Stimulated activated naive CD8-positive, alpha-beta T cell treated with anti-CD3 and anti-CD28 coated beads, Interleukin-15, Interleukin-2, amounts not matched to agents 100 U/mL and 50 U/mL, for 24 hours (primary cell): Measurements from ENCODE around the gene PSMB8.
"Not testable (repeated sequence)": the region's sequence is repeated elsewhere in the genome, so short reads cannot be mapped to it uniquely, and the experiment has no call there.

Source experiments
- ATAC-seq: fragments of 150-1000 bp; cut with Tn5 transposase; one replicate; pipeline ENCODE4 v1.10.0; 2021
- DNase-seq: peaks from one replicate; pipeline ENCODE4 v3.0.0; 2021

PSMB8 gene

DNA sequence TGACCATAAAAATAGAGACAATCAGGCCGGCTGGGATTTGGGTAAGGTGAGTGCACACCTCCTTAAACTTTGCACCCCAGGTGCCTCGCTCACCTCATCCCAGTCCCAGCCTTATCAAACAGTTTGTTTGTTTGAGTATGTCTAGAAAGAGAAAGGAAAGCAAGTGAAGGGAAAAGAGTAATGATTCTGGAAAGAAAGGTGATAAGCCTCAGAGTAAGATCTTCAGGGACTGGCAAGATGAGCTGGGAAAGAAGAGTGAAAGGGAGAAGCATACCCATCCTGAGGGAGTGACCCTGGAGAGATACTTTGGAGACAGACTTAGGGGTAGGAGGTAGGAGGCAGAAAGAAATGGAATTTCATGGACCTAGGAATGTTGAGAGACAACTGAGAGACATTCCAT is 7.0 kb downstream of the PSMB8 start:
- no peak for DNase-seq
- ATAC-seq, result no peak

GRCh38 chr6:32835167-32835893 is 8.5 kb downstream of the PSMB8 start:
- no peak for DNase-seq
- no peak for ATAC-seq

GRCh38 chr6:32833664-32834063 is 10.2 kb downstream of the PSMB8 start:
- DNase-seq (no peak), ATAC-seq (no peak)

DNA sequence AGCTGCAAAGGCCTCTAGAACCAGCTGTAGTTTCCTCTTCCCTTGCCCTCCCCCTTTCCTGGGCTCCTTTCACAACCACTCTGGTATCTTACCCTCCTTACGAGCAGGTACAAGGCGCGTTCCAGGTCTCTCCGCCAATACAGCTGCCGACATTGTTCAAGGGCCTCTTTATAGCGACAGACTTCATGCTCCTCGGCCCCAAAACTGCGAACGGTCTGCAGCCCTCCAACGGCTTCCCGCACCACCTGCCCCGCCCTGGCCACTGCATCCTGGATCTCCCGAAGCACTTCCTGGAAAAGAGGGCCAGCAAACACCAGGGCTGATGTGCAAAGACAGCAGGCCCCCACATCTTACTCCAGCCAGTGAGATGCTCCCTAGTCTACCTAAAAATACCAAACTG is 11.3 kb downstream of the PSMB8 start:
- no peak for DNase-seq
- ATAC-seq, result no peak

GRCh38 chr6:32830936-32831335 is 12.9 kb downstream of the PSMB8 start:
- ATAC-seq, result no peak
- DNase-seq, result no peak

DNA sequence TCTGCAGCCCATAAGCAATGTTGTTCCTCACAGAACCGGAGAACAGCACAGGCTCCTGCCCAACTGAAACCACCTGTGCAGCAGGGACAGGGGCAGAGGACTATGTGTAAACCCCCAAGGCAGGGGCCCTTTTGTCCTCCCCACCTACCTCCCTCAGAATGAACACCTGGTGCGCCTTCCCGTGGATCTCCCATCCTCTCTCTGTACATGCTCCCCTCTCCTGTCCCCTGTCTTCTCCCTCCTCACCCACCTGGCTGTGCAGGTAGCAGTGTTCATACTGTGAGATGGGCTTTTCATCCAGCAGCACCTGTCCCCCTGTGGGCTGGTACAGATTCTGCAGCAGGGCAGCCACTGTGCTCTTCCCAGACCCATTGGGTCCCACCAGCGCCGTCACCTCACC is 13.8 kb downstream of the PSMB8 start:
- no peak for DNase-seq
- no peak for ATAC-seq

DNA sequence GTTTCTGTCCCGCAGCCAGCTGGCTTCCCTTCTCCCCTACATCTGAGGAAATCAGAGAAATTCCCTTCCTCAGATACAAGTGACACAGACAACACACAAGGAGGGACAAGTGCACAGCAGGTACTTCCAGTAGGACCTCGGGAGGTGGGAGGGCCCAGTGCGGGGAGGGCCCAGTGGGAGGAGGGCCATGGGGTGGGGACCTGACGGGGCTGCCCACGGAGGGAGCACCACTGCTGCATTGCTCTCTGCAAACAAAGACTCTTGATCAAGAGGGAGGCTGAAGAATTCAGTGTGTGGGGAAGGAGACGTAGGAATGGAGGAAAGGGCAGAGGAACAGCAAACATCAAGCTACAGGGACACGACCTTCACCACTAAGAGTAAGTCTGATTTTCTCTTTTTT is 14.4 kb downstream of the PSMB8 start:
- DNase-seq, result no peak
- ATAC-seq, result no peak

DNA sequence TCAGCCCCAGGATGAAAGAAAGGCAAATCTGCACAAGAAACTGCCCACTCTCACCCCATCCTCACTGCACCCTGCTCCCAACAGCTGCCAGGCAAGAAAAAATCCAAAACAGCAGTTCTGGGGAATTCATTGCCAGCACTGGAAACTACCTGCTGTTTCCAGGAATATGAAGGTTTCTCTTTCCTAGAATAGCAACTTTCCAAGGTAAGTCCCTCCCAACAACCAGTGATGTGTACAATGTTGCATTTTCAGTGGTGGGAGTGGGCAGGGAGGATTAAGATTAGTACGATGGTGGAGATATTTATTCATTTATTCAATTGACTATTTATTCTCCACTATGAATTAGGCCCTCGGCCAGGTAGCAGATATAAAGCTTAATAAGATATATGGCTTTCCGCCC is 16.8 kb downstream of the PSMB8 start:
- ATAC-seq (no peak), DNase-seq (no peak)

DNA sequence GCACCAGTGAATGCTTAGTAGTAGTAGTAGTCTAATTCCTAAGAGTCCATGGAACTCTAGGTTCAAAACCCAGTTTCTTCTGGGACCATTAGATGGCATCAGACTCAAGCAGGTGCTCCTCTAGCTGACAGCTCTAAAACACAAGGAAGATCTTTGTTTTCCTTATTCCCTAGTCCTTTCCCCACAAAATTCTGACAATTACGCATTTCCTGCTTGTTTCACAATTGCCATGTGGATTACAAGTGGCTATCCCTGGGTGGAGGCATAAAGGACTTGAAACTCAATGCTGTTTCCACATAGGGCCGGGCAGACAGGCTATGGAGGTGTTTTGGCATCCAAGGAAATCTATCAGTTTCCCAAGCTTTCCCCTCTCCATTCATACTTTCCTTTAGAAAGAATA is 17.9 kb downstream of the PSMB8 start:
- ATAC-seq (no peak), DNase-seq (no peak)

- no peak for ATAC-seq
- DNase-seq, result no peak
These were observed 24.1 kb downstream of the PSMB8 start for GRCh38 chr6:32819729-32820128.

DNA sequence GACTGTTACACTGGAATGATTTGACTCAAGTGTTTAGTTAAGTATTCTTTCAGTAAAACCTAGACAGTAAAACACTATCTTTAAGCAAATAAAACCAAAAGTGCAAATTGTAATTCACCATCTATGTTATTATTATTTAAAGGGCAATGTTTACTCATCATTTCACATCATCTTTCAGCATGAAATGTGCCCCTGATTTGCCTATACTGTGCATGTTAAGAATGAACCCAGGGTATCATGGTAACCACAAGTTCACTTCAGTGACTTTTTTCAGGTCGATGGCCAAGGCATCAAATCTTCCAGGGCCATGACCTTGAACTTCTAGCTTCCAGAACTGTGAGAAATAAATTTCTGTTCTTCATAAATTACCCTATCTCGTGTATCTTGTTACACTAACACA is 25.0 kb downstream of the PSMB8 start:
- ATAC-seq, result peak; percentile 29

GRCh38 chr6:32816746-32817204 is 27.1 kb downstream of the PSMB8 start, which contains the start of gene HLA-DOB:
HLA-DOB (minus strand) TSS chr6:32817002; CDS start chr6:32816951, 51 bp downstream.
- DNase-seq (no peak), ATAC-seq (peak; percentile 48)

More for the DNA sequence above, 25.0 kb downstream of the PSMB8 start:
- no peak for DNase-seq

DNA sequence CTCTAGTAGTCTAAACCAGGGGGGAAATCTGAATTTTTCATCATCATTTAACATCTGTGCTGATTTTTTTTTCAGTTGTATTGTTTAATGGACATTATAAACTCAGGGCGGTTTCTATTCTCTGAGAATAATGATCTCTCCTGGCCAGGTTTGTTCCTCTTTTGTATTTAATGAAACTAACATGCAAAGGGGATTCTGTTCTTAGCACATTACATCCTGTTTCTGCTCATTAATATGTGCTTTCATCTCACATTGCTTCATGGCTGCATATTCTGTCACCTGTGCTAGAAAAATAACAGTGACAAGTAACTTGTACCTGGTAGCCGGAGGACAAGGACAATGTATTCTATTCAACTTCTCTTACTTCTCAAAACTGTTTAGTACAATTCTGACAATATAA is 27.9 kb downstream of the PSMB8 start:
- no peak for ATAC-seq
- DNase-seq, result no peak

DNA sequence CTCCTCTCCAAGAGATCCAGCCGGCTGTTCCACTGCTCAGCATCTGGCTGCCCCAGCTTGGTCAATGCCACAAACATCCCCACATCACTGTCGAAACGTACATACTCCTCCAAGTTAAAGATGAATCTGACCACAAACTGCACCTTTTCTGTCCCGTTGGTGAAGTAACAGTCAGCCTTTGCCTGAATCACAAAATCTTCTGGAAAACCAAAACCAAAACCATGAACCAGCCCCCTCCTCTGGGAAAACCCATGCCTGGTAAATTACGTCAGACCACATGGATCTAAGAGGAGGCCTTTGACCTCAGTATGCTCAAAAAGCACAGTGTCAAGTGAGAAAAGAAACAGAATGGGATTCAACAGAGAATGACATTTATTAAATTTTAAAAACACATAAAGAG is 28.7 kb downstream of the PSMB8 start:
- no peak for DNase-seq
- no peak for ATAC-seq

GRCh38 chr6:32814145-32814544 is 29.7 kb downstream of the PSMB8 start:
- ATAC-seq (peak; percentile 48), DNase-seq (no peak)

- DNase-seq, result no peak
- no peak for ATAC-seq
These were observed 34.7 kb downstream of the PSMB8 start for GRCh38 chr6:32809171-32809570.

DNA sequence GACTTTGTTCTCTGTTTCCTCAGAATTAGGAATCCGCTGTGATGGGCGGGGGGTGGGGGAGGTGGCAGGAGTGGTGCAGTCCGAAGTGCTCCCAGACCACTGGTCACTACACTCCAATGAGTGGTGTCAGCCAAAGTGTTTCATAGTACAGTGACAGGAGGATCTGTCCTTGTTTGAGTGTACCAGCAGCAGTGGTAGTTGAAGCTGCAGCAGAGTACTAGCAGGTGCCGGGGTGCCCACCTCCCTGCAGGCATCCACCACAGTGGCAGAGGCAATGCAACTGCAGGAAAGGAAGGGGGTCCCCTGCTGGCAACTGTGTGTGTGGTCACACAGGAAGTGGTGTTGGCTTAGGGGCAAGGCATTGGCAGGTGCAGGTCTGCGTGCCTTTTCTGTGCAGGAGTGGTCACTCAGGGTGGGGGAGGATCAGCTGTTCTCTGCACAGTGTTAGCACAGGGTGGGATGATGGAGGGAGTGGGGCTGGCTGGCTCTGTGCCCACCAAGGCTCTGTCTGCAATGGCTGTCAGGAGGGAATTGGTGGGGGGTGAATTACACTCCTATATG is 36.7 kb downstream of the PSMB8 start:
- DNase-seq (no peak), ATAC-seq (no peak)

DNA sequence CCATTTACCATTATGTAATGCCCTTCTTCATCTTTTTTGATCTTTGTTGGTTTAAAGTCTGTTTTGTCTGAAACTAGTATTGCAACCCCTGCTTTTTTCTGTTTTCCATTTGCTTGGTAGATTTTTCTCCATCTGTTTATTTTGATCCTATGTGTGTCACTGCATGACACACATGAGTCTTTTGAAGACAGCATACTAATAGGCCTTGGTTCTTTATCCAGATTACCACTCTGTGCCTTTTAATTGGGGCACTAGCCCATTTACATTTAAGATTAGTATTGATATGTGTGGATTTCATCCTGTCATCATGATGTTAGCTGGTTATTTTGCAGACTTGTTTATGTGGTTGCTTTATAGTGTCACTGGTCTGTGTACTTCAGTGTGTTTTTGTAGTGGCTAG is 38.4 kb downstream of the PSMB8 start:
- DNase-seq, ATAC-seq: not testable (repeated sequence)

DNA sequence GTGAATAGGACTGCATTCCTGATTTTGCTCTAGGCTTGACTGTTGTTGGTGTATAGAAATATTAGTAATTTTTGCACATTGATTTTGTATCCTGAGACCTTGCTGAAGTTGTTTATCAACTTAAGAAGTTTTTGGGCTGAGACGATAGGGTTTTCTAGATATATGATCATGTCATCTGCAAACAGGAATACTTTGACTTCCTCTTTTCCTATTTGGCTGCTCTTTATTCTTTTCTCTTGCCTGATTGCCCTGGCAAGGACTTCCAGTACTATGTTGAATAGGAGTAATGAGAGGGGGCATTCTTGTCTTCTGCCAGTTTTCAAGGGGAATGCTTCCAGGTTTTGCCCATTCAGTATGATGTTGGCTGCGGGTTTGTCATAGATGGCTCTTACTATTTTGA is 40.4 kb downstream of the PSMB8 start:
- DNase-seq (no peak), ATAC-seq (no peak)

DNA sequence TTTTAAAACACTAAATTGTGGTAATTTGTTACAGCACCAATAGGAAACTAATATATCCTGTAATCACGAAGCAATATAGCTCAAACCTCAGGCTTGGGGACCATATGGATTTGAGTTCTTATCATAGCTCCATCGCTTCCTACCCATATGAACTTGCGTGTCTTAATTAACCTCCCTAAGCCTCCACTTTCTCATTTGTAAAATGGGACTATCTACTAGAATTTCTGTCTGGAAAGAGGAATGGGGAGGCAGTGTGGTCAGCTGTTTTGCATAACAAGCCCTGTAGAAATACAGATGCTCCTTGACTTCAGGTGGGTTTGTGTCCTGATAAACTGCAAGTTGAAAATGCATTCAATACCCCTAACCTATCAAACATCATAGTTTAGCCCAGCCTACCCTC is 44.1 kb downstream of the PSMB8 start:
- ATAC-seq (no peak), DNase-seq (no peak)

- DNase-seq, result no peak
- ATAC-seq, result no peak
These were observed 44.7 kb downstream of the PSMB8 start for GRCh38 chr6:32799168-32799567.

DNA sequence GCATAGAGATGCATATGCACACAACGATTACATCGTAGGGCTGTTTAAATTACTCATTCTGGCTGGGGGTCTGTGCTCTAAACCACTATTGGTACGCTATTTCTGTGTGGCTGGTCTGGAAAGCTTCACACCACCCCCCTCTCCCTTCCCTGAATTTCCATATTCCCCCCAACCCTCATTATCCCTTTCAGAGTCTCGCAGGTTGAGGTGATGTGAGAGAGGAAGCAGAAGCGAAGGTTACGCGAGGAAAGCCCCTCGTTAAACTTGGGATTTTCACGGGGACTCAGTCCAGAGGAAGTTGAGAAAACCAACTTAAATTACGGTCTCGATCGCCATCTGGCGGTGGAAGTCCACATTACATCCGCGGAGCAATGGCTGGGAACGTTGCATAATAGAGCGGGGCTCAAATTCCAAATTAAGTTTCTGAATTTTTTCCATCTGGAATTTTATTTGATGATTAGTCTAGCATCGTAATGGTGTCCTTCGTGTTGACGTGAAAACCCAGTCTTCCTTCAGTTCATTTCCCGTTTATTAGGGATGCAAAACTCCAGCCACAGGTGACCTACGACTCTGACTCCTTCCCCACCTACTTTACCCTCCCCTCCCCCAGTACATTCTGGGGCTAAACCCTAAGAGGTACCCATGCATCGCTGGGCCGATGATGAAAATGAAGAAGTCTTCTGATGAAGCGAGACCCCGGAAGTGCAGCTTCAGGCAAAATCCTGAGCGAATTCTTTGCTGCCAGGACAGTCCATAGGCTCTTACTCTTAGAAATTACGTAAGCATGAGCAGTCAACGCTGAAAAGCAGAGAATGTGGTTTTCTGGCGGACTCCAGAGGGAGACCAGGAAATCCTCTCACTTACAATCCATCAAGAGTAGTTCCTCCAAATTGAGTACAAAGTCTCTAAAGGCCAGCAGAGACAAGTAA is 46.7 kb downstream of the PSMB8 start:
- peak; percentile 86 for DNase-seq

GRCh38 chr6:32794510-32794909 is 49.3 kb downstream of the PSMB8 start:
- no peak for ATAC-seq
- no peak for DNase-seq

More for the DNA sequence above, 46.7 kb downstream of the PSMB8 start:
- ATAC-seq, result peak; percentile 72
